SJCRH30 (cell line): ENCODE measurements around the gene HECW1. TPM values are rescaled to one million over a fixed set of nuclear protein-coding genes. Genes with fewer than 3 reads are reported as not detected.
"Not testable (repeated sequence)": the region's sequence is repeated elsewhere in the genome, so short reads cannot be mapped to it uniquely, and the experiment has no call there.

ENCODE experiments used
- DNase-seq, 2 experiments: peaks; one replicate each; pipeline ENCODE4 v3.0.0-alpha.2; 2015 to 2020
- H3K27ac ChIP-seq: fragments of 250-450 bp; sonication (Bioruptor Pico); 2 replicates; pipeline ENCODE4 v1.5.1; 2020; ENCODE audit warnings: mild to moderate bottlenecking, moderate library complexity
- H3K27me3 ChIP-seq: fragments of 250-450 bp; sonication (Bioruptor Pico); 2 replicates; pipeline ENCODE4 v1.5.1; 2020; ENCODE audit warnings: mild to moderate bottlenecking, moderate library complexity
- H3K36me3 ChIP-seq: fragments of 250-450 bp; sonication (Bioruptor Pico); 2 replicates; pipeline ENCODE4 v1.5.1; 2020; ENCODE audit warnings: mild to moderate bottlenecking, moderate library complexity
- H3K4me1 ChIP-seq: fragments of 250-450 bp; sonication (Bioruptor Pico); 2 replicates; pipeline ENCODE4 v1.5.1; 2020; ENCODE audit warnings: mild to moderate bottlenecking, moderate library complexity
- H3K4me3 ChIP-seq: fragments of 250-450 bp; sonication (Bioruptor Pico); 2 replicates; pipeline ENCODE4 v1.5.1; 2020; ENCODE audit warnings: mild to moderate bottlenecking, moderate library complexity
- H3K9me3 ChIP-seq: fragments of 250-450 bp; sonication (Bioruptor Pico); replicated peaks from 2 replicates; pipeline ENCODE4 v1.5.1; 2020; ENCODE audit warnings: mild to moderate bottlenecking, moderate library complexity
- total RNA-seq: library from RNA; depleted of rRNA; stranded (reverse); fragments of >200 nt; shearing (Covaris generic); gene quantifications from 2 replicates; pipeline ENCODE4 v1.2.3, GENCODE V29; 2014; rRNA removed

The HECW1 gene
- not detected in 2 replicates for total RNA-seq

DNA sequence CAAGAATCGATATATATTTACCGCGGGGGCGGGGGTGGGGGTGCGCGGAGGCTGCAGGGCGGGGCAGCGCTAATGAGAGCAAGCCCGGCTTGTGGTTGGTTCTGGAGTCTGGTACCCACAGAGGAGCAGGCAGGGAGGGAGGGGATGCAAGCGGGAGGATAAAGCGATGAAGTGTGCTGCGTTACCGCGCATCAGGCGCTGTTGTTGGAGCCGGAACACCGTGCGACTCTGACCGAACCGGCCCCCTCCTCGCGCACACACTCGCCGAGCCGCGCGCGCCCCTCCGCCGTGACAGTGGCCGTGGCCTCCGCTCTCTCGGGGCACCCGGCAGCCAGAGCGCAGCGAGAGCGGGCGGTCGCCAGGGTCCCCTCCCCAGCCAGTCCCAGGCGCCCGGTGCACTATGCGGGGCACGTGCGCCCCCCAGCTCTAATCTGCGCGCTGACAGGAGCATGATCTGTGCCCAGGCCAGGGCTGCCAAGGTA lies at the start of gene HECW1:
HECW1 (plus strand) TSS at position 189 of the 482 bp plus-strand sequence. CDS start 131,259 bp downstream, outside the sequence.
- Histone ChIP-seq H3K4me1 (no peaks in the 10 kb centered on the region), H3K4me3 (no peak within 1 kb of the TSS), H3K27ac (no peak within 1 kb of the TSS), H3K36me3 (no peaks in the 10 kb centered on the region), H3K9me3 (no peaks in the 10 kb centered on the region), H3K27me3 (no peaks in the 10 kb centered on the region; the same call in none of the 2 replicates)
- no peak for DNase-seq

DNA sequence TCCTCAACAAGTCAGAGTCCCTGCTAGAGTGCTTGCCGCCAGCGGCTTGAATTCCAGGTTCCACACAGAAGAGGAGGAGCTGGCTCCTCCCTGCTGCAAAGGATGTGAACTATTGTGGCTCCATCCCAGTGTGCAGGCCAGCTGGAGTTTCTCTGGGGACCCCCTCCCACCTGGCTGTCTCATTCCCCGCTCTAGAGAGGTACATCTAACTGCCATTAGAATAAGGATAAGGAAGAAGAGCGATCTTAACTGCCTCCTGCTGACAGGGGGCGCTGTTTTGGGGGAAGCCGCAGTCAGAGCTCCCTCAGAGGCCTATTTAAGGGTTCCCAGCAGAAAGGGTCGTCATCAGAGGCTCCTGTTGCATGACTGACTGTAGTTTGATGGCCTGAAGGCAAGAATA lies 40.8 kb upstream of the HECW1 start:
- Histone ChIP-seq H3K4me3 (no peak overlapping the region), H3K9me3 (no peaks in the 10 kb centered on the region), H3K4me1 (no peaks in the 10 kb centered on the region), H3K36me3 (no peaks in the 10 kb centered on the region), H3K27me3 (peaks cover 3% of the 10 kb centered on the region; the same call in 1 of the 2 replicates), H3K27ac (no peak overlapping the region)
- peak; percentile 13 to 51 for DNase-seq

GRCh38 chr7:43072530-43072929 lies 39.9 kb upstream of the HECW1 start:
- no peak overlapping the region for H3K27ac ChIP-seq
- no peak overlapping the region for H3K4me3 ChIP-seq
- peaks cover 3% of the 10 kb centered on the region; the same call in 1 of the 2 replicates for H3K27me3 ChIP-seq
- H3K36me3 ChIP-seq = no peaks in the 10 kb centered on the region
- no peaks in the 10 kb centered on the region for H3K4me1 ChIP-seq
- DNase-seq = no peak
- H3K9me3 ChIP-seq = no peaks in the 10 kb centered on the region

DNA sequence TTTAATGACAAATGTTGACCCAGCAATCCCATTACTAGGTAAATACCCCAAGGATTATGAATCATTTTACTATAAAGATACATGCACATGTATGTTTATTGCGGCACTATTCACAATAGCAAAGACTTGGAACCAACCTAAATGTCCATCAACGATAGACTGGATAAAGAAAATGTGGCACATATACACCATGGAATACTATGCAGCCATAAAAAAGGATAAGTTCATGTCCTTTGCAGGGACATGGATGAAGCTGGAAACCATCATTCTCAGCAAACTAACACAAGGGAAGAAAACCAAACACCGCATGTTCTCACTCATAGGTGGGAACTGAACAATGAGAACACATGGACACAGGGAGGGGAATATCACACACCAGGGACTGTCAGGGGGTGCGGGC lies 38.6 kb upstream of the HECW1 start:
- not testable (repeated sequence) for H3K9me3 ChIP-seq, H3K4me3 ChIP-seq, H3K27ac ChIP-seq

GRCh38 chr7:43076189-43076605 lies 36.2 kb upstream of the HECW1 start:
- Histone ChIP-seq H3K27me3 (no peaks in the 10 kb centered on the region), H3K4me1 (no peaks in the 10 kb centered on the region), H3K9me3 (no peaks in the 10 kb centered on the region), H3K4me3 (no peak overlapping the region), H3K27ac (no peak overlapping the region), H3K36me3 (no peaks in the 10 kb centered on the region)
- DNase-seq = peak; percentile 19 to 54

More for the DNA sequence above, 38.6 kb upstream of the HECW1 start:
- not testable (repeated sequence) for H3K27me3 ChIP-seq, DNase-seq, H3K4me1 ChIP-seq, H3K36me3 ChIP-seq

GRCh38 chr7:43076606-43077005 lies 35.8 kb upstream of the HECW1 start:
- Histone ChIP-seq H3K36me3 (no peaks in the 10 kb centered on the region), H3K4me1 (no peaks in the 10 kb centered on the region), H3K27me3 (no peaks in the 10 kb centered on the region), H3K4me3 (no peak overlapping the region), H3K27ac (no peak overlapping the region), H3K9me3 (no peaks in the 10 kb centered on the region)
- DNase-seq = no peak

DNA sequence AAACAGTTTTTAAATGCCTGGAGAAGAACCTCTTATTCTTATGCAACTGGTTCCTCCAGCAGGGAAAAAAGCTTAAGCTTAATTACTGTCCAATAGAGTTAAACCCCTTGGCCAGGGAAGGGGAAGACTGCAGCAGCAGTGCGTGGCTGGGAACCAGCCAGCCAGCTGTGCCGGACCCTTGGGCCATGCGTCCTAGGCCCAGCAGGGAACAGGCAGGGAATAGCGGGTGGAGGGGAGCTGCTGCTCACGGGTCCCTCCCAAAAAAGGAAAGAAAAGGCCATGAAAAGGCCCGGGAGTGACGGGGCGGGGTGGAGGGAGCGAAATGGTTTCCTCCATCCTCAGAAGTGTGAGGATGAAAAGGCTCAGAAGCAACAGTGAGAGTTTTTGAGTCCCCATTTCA lies 35.2 kb upstream of the HECW1 start:
- no peaks in the 10 kb centered on the region for H3K9me3 ChIP-seq
- H3K36me3 ChIP-seq = no peaks in the 10 kb centered on the region
- no peak overlapping the region for H3K4me3 ChIP-seq
- DNase-seq = no peak
- H3K27ac ChIP-seq = no peak overlapping the region
- no peaks in the 10 kb centered on the region for H3K27me3 ChIP-seq
- H3K4me1 ChIP-seq = no peaks in the 10 kb centered on the region

- H3K4me1 ChIP-seq = no peaks in the 10 kb centered on the region
- no peaks in the 10 kb centered on the region for H3K36me3 ChIP-seq
- DNase-seq = peak; percentile 31 to 39
- no peaks in the 10 kb centered on the region for H3K9me3 ChIP-seq
- no peaks in the 10 kb centered on the region for H3K27me3 ChIP-seq
- H3K4me3 ChIP-seq = no peak overlapping the region
- H3K27ac ChIP-seq = no peak overlapping the region
These were observed 34.6 kb upstream of the HECW1 start for GRCh38 chr7:43077732-43078391.

GRCh38 chr7:43078794-43079193 lies 33.7 kb upstream of the HECW1 start:
- Histone ChIP-seq H3K27ac (no peak overlapping the region), H3K4me1 (no peaks in the 10 kb centered on the region), H3K36me3 (no peaks in the 10 kb centered on the region), H3K4me3 (no peak overlapping the region), H3K9me3 (no peaks in the 10 kb centered on the region), H3K27me3 (no peaks in the 10 kb centered on the region)
- no peak for DNase-seq

- no peak for DNase-seq
- no peaks in the 10 kb centered on the region for H3K4me1 ChIP-seq
- H3K9me3 ChIP-seq = no peaks in the 10 kb centered on the region
- no peak overlapping the region for H3K27ac ChIP-seq
- no peak overlapping the region for H3K4me3 ChIP-seq
- H3K27me3 ChIP-seq = no peaks in the 10 kb centered on the region
- H3K36me3 ChIP-seq = no peaks in the 10 kb centered on the region
These were observed 30.8 kb upstream of the HECW1 start for GRCh38 chr7:43081603-43082002.

DNA sequence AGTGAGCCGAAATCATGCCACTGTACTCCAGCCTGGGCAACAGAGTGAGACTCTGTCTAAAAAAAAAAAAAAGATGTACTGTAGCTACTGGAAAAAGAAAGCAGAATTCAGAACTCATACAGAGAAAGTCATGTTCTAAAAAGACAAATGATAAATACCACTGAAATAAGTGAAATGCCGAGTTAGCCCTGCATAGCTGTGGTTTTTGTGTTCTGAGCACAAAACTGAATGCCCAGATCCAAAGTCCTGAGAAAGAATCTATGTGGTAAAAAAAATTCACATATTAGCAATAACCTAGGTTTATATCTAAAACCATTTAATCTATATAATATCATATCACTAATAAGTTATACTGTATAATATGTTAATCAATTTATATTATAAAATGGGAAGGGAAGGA lies 29.3 kb upstream of the HECW1 start:
- Histone ChIP-seq H3K4me1 (no peaks in the 10 kb centered on the region), H3K4me3 (no peak overlapping the region), H3K27ac (no peak overlapping the region), H3K36me3 (no peaks in the 10 kb centered on the region), H3K9me3 (no peaks in the 10 kb centered on the region), H3K27me3 (no peaks in the 10 kb centered on the region)
- DNase-seq = no peak

GRCh38 chr7:43085017-43085416 lies 27.4 kb upstream of the HECW1 start:
- no peak overlapping the region for H3K4me3 ChIP-seq
- H3K4me1 ChIP-seq = no peaks in the 10 kb centered on the region
- DNase-seq = no peak
- no peaks in the 10 kb centered on the region for H3K9me3 ChIP-seq
- no peaks in the 10 kb centered on the region for H3K27me3 ChIP-seq
- no peaks in the 10 kb centered on the region for H3K36me3 ChIP-seq
- no peak overlapping the region for H3K27ac ChIP-seq

DNA sequence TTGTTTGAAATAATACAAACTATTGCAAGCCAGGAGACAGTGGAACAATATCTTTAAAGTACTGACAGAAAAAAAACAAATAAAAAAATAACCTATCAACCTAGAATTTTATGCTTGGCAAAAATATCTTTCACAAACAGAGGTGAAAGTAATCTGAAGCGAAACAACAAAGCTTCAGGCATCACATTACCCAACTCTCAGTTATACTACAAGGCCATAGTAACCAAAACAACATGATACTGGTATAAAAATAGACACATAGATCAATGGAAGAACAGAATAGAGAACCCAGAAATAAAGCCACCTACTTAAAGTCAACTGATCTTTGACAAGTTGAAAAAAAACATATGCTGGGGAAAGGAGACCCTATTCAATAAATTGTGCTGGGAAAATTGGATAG lies 26.5 kb upstream of the HECW1 start:
- no peak overlapping the region for H3K27ac ChIP-seq
- H3K4me3 ChIP-seq = no peak overlapping the region
- no peaks in the 10 kb centered on the region for H3K9me3 ChIP-seq
- H3K36me3 ChIP-seq = no peaks in the 10 kb centered on the region
- H3K27me3 ChIP-seq = no peaks in the 10 kb centered on the region
- no peaks in the 10 kb centered on the region for H3K4me1 ChIP-seq
- no peak for DNase-seq

- Histone ChIP-seq H3K27ac (no peak overlapping the region), H3K4me1 (no peaks in the 10 kb centered on the region), H3K36me3 (no peaks in the 10 kb centered on the region), H3K9me3 (no peaks in the 10 kb centered on the region), H3K27me3 (peaks cover 4% of the 10 kb centered on the region), H3K4me3 (no peak overlapping the region)
- DNase-seq = no peak
These were observed 19.6 kb upstream of the HECW1 start for GRCh38 chr7:43092819-43093218.

- H3K36me3 ChIP-seq = no peaks in the 10 kb centered on the region
- no peak overlapping the region for H3K27ac ChIP-seq
- DNase-seq = no peak
- H3K4me1 ChIP-seq = no peaks in the 10 kb centered on the region
- no peak overlapping the region for H3K4me3 ChIP-seq
- peaks cover 4% of the 10 kb centered on the region for H3K27me3 ChIP-seq
- H3K9me3 ChIP-seq = no peaks in the 10 kb centered on the region
These were observed 15.6 kb upstream of the HECW1 start for GRCh38 chr7:43096875-43097274.

GRCh38 chr7:43099750-43100149 lies 12.7 kb upstream of the HECW1 start:
- Histone ChIP-seq H3K4me1 (no peaks in the 10 kb centered on the region), H3K36me3 (no peaks in the 10 kb centered on the region), H3K4me3 (no peak overlapping the region), H3K9me3 (no peaks in the 10 kb centered on the region), H3K27me3 (no peaks in the 10 kb centered on the region; the same call in 1 of the 2 replicates), H3K27ac (no peak overlapping the region)
- no peak for DNase-seq
